Measurements from ENCODE around the gene RPL27A.

Gene RPL27A

GRCh38 chr11:8676458-8676857 lies 6.1 kb upstream of the RPL27A start:
- no peak for TF ChIP-seq CTCF (IDR thresholded peaks at IDR 0.05)

- TF ChIP-seq CTCF (IDR thresholded peaks at IDR 0.05): no peak
Observed at GRCh38 chr11:8679006-8679405, 3.6 kb upstream of the RPL27A start.

GRCh38 chr11:8681837-8682302 lies 722 bp upstream of the RPL27A start:
- TF ChIP-seq CTCF (IDR thresholded peaks at IDR 0.05): no peak

- no peak for TF ChIP-seq CTCF (IDR thresholded peaks at IDR 0.05)
Observed at GRCh38 chr11:8683115-8683807, 669 bp downstream of the RPL27A start.

GRCh38 chr11:8684600-8685290 lies 2.2 kb downstream of the RPL27A start:
- no peak for TF ChIP-seq CTCF (IDR thresholded peaks at IDR 0.05)

- no peak for TF ChIP-seq CTCF (IDR thresholded peaks at IDR 0.05)
Observed at GRCh38 chr11:8685306-8685705, 2.7 kb downstream of the RPL27A start.

- no peak for TF ChIP-seq CTCF (IDR thresholded peaks at IDR 0.05)
Observed at GRCh38 chr11:8685820-8686219, 3.2 kb downstream of the RPL27A start.

Data from LNCAP (cell line).